HG03521 (cell line): ENCODE data around the gene POLR2A.

Source experiments
- ATAC-seq: cut with Tn5 transposase; IDR thresholded peaks from one replicate; pipeline ENCODE4 v1.9.1; 2021; ENCODE audit warnings: mild to moderate bottlenecking, moderate library complexity; ENCODE audit not compliant: unreplicated experiment

Gene POLR2A

DNA sequence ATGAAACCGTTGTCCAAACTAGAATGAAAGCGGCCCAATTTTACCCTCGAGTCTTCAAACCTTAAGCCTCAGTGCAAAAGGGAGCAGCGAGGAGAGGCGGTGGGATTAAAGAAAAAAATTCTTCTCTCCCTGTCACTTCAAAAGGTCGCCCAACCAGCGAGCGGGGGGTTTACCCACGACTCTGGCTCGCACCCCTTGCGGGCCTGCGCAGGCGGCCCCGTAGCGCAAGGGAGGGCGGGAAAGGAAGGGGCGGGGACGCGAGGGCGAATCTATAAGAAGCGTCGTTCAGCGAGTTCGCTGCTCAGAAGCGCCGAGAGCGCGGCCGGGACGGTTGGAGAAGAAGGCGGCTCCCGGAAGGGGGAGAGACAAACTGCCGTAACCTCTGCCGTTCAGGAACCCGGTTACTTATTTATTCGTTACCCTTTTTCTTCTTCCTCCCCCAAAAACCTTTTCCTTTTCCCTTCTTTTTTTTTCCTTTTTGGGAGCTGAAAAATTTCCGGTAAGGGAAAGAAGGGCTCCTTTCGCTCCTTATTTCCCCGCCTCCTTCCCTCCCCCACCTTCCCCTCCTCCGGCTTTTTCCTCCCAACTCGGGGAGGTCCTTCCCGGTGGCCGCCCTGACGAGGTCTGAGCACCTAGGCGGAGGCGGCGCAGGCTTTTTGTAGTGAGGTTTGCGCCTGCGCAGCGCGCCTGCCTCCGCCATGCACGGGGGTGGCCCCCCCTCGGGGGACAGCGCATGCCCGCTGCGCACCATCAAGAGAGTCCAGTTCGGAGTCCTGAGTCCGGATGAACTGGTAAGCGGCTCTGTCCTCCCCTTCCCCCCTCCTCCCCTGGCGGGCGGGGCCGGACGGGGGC lies at the start of gene POLR2A:
Gene POLR2A (plus strand): TSS at position 300 of the 852 bp plus-strand sequence.
- ATAC-seq = peak; percentile 60

DNA sequence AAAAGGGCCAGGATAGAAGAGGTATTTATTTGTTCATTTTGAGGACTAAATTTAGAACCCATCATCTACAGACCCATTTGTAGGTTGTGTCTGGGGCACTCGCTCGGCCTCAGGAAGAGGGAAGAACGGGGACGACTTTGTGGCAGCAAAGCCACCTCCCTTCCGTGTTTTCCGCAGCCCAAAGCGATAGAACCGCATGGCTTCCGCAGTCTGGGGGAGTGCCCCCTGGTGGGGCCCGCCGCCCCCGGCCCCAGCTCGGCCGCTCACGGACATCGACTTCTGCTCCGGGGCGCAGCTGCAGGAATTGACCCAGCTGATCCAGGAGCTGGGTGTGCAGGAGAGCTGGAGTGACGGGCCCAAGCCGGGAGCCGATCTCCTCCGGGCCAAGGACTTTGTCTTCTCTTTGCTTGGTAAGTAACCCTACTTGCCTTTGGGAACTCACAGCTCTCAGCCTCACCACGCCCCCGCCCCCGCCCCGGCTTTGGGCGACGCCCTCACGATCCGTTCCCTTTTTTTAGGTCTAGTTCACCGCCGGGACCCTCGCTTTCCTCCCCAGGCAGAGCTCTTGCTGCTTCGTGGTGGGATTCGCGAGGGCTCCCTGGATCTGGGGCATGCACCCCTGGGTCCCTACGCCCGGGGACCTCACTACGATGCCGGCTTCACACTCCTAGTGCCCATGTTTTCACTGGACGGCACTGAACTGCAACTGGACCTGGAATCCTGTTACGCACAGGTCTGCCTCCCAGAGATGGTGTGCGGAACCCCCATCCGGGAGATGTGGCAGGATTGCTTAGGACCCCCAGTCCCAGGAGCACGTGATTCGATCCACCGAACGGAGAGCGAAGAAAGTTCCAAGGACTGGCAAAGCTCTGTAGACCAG lies 48.2 kb upstream of the POLR2A start:
- peak; percentile 9 for ATAC-seq

DNA sequence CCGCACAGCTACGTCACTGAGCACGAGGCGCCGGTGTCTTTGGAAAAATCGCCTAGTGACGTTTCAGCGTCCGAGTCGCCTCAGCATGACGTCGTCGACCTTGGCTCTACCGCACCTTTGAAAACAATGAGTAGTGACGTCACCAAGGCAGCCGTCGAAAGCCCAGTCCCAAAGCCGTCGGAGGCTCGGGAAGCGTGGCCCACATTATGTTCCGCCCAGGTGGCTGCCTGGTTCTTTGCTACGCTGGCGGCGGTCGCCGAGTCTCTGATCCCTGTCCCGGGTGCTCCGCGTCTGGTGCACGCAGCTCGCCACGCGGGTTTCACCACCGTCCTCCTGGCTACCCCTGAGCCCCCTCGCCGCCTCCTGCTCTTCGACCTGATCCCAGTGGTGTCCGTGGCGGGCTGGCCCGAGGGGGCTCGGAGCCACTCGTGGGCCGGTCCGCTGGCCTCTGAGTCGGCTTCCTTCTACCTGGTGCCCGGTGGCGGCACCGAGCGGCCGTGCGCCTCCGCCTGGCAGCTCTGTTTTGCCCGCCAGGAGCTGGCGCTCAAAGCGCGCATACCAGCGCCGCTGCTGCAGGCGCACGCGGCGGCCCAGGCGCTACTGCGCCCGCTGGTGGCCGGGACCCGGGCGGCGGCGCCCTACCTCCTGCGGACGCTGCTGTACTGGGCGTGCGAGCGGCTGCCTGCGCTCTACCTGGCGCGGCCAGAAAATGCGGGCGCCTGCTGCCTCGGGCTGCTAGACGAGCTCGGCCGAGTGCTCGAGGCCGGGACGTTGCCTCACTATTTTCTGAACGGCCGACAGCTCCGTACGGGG lies 47.4 kb upstream of the POLR2A start:
- ATAC-seq = peak; percentile 35

DNA sequence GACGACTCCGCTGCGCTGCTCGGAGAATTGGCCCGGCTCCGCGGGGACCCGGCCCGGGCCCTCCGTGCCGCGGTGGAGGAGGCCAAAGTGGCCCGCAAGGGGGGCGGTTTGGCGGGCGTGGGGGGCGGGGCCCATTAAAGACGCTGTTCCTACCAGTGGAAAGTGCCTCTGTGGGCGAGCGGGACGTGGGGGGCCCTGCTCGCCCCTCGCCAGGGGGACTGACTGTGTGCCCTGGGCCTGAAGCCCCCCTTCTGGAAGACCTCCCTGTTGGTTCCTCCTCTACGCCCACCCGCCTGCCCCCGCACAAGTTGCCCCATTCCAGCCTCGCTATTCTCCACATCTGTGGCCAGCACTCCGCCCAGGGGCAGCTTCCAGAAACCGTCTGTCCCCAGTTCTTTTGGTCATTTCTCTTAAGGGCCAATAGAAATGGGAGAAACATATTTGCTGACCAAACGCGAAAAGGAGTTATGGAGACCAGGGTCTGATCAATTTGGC lies 46.8 kb upstream of the POLR2A start:
- no peak for ATAC-seq

DNA sequence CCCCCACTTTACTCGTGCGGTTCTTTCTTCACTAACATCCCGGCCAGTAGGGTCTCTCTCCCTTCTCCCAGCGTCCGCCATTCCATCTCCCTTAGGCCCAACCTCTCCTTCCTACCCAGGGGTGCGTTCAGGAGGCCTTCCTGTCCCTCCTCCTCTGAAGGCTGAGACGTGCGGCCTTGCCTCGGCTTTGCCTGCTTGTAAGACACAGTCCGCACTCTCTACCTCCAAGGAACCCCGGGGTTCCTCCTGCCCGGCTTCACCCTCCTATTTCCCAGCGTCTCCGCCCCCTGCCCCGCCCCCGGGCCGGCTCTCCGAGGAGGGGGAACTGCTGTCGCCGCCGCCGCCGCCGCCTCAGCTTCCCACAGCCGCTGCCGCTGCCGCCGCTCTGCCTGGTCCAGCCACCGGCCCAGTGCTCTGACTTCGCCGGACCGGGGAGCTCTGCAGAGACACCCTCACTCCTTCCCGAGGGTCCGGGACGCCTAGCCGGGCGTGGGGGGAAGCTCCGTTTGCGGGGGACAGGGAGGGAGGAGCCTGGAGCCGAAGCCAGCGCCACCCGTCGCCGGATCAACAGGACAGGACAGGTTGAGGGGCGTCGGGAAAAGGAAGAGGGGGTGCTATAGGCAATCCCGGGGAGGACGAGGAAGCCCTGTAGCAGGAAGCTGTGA lies 46.1 kb upstream of the POLR2A start:
- ATAC-seq = no peak

DNA sequence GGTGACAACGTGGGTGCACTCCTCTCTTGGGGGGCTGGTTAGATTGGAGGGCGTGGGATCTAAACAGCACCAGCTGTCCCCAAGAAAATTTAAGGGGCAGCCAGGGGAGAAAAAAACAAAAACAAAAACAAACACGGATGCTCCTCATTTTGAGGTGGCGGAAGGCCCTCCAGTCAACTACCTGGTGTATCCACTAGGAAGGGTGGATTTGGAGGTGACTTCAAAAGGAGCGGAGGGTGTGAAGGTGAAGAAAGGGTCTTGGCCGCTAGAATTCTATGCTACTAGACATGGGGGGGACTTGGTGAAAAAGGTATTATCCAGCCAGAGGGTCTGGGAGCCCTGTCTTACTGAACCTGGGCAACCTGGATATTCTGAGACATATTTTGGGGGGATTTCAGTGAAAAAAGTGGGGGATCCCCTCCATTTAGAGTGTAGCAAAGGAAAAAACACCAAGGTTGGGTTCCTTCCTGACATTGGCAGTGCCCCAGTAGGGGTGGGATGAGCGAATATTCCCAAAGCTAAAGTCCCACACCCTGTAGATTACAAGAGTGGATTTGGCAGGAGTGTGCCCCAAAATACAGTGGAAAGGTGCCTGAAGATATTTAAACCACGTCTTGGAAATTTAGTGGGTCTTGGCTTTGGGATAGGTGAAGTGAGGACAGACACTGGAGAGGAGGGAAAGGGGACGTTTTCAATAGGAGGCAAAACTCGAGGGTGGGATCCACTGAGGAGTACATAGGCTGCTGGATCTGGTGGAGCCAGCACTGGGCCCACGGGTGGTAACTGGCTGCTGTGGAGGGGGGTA lies 45.3 kb upstream of the POLR2A start:
- no peak for ATAC-seq

DNA sequence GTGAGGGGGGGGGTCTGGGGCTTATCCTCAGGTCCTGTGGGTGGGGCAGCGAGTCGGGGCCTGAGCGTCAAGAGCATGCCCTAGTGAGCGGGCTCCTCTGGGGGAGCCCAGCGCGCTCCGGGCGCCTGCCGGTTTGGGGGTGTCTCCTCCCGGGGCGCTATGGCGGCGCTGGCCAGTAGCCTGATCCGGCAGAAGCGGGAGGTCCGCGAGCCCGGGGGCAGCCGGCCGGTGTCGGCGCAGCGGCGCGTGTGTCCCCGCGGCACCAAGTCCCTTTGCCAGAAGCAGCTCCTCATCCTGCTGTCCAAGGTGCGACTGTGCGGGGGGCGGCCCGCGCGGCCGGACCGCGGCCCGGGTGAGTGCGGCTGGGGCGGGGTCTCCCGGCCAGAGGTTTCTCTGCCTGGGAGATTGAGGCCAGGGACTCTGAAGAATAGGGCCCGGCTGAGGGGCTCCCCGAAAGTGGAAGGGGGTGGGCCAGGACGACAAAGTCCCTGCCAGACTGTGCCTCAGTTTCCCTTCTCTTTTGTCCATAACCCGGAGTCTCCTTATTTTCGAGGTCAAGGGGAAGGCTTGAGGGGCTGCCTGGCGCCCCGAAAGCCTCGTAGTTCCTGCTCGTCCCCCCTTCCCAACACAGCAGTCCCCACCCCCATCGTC lies 44.6 kb upstream of the POLR2A start, which contains the start of gene FGF11:
Gene FGF11 (plus strand): TSS at position 51 of the 651 bp plus-strand sequence. CDS start 109 bp downstream, at position 160.
- no peak for ATAC-seq

DNA sequence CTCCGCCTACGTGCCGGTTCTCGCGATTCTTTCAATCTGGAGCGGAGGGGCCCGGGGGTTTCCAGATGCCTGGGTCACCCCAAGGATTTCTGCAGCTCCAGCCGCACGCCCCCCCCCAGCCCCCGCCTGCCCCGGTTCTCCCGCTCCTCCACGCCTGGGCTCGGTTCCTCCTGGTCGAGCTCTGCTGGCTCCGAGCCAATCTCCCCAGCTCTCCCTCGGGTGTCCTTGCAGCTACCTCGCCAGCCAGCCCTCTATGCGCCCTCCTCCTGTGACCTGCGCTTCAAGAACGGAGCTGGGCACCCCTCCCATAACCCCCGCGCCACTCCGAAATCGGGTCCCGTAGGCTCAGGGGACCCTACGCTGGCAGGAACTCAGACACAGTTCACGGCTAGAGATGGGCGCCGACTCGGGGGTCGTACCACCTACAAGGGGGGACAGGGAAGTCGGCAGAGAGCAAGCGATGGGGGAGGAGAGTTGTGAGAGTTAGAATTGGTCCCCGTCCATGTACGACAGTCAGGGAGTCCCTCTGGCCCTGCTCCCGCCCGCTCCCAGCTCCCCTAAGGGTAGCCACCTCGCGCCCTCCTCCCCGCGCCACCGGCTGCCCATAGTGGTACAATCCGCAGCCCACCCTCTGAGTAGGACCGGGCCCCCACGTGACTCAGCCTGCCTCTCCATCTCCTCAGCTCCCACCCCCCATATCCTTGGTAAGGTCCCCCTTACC lies 43.9 kb upstream of the POLR2A start:
- no peak for ATAC-seq

DNA sequence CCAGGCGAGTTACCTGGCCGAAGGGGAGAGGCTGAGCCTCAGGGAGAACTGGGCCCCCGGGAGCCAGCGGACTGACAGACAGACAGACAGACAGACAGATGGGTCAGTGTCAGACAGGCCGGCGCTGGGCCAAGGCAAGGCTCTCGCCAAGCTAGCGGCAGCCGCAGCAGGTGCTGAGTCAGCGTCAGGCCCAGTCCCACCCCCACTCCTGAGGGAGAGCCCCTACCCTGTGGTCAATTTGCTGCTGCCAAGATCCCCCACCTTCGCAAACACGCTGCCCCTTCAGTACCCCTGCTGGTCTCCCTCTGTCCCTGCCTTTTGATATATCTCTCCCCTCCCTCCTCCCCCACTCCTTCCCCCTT lies 43.4 kb upstream of the POLR2A start:
- no peak for ATAC-seq

DNA sequence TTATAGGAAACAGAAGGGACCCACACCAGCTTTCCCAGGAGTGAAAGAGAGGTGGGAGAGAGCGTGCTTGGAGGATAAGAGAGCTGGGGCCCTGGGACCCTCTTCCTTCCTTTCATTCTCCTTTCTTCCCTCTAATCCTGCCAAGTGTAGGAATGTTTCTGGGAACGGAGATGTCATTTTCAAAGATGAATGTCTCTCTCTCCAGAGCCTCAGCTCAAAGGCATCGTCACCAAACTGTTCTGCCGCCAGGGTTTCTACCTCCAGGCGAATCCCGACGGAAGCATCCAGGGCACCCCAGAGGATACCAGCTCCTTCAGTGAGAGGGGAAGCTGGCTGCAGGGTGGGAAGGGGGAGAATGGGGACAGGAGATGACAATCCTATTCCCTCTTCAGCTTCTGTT lies 42.9 kb upstream of the POLR2A start:
- no peak for ATAC-seq

DNA sequence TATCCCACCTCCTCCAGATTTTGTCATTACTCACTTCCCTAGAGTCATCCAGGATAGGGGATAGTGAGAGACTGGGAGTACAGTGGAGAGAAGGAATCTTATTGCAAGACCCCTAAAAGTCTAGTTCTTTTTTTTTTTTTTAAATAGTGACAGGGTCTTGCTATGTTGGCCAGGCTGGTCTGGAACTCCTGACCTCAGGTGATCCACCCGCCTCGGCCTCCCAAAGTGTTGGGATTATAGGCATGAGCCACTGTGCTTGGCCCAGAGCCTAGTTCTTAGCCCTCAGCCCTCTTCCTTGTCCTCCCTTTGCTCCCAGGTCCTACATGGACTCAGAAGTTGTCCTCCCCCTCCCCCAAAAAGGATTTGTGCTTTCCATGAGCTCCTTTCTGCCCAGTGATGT lies 42.0 kb upstream of the POLR2A start:
- ATAC-seq = no peak

DNA sequence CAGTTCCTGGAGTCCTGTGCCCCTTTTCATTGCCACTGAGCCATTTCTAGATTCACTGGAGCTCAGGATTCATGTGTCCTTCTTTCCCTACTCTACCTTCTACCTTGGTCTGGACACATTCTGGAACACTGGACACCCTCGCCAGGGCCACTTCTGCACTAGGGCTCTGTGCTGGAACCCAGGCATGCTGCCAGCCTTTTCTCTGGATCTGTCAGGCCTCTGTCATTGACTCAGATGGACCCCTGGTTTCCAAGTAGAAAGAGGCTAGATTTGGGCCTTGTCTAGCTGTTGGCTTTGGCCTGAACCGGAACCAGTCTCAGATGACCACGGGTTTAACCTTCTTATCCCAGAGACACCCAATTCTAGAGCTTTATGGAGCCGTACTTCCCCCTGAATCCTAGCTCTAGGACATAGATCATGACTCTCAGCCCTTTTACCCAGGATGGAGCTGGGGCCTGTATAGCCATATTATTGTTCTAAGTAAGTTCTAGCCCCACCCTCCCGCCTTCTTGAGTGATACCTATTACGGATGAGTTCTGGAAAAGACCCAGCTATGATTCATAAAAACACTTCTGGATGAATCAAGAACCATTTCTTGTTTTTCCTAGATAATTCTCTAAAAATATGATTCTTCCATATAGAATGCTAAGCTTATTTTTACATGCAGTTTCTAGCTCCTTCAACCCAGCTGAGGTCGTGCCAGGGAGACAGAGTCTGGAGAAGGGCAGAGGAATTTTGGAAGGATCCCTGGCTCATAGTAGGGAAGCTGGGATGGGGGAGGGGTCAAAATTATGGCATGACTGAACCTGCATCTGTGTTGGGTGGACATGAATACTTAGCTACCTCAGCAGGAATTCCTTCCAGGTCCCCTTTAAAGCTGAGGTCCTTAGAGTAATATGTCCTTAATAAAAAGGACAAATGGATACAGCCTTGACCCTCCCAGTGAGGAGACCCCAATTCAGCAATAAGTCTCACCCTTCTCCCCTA lies 40.4 kb upstream of the POLR2A start:
- no peak for ATAC-seq

DNA sequence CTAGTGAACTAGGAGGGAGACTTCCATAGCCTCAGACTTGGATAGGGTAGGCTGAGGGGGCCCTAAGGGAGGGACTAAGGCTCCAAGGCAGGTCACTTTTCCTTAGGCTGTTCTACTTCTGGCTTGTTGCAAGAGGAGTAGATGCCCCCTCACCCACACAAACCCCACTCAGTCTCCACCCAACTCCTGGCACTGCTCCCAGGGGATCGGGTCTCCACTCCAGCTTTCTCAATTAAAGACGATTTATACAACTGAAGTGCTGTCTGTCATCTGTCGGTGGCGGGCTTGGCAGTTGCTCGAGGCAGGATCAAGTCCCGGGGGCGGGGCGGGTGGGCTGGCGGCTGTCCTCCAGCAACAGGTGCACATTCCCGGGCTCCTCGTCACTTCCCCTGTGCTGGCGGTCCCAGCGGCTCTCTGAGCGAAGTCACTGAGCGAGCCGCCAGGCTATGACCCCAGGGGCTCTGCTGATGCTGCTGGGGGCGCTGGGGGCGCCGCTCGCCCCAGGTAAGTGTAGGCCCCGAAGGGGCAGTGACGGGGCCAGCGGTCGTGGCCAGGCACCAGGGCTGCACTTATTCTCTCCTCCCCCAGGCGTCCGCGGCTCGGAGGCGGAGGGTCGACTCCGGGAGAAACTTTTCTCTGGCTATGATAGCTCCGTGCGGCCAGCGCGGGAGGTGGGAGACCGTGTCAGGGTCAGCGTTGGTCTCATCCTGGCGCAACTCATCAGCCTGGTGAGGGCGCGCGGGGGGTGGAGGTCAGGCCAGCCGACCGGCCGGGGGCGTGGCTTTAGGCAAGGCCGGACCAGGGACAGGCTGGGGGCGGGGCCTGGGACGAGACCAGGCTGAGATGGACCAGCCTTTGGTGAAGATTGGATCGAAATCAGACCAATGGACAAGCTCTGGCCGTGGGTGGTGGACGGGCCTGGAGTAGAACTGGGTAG lies 39.2 kb upstream of the POLR2A start, which contains the start of gene CHRNB1:
Gene CHRNB1 (plus strand): TSS at position 380 of the 937 bp plus-strand sequence. CDS start 67 bp downstream, at position 447.
- ATAC-seq = no peak

DNA sequence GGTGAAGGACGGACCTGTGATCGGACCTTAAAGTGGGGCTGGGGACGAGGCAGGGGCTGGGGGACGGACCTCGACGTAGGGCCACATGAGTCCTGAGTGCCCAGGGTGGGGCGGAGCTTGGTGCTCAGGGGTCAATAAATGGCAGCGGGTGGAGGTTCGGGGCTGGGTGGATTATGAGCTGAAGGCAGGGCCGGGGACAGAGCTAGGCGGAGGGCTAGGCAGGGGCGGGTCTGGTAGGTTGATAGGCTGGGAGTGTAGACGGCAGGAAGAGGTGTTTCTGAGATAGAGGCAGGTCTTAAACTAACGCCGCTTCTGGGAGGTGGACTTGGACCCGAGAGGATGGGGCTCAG lies 38.6 kb upstream of the POLR2A start:
- ATAC-seq = no peak

DNA sequence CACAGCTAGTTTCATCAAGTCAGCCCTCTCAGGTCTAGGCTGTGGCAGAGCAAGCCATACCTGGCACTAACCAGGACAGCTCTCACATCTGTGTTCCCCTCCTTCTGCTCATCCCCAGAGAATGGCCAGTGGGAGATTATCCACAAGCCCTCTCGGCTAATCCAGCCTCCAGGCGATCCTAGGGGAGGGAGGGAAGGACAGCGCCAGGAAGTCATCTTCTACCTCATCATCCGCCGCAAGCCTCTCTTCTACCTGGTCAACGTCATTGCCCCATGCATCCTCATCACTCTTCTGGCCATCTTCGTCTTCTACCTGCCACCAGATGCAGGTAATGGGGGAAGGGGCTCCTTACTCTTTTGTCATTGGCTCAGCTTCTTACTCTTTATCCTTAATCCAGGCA lies 35.7 kb upstream of the POLR2A start:
- no peak for ATAC-seq

DNA sequence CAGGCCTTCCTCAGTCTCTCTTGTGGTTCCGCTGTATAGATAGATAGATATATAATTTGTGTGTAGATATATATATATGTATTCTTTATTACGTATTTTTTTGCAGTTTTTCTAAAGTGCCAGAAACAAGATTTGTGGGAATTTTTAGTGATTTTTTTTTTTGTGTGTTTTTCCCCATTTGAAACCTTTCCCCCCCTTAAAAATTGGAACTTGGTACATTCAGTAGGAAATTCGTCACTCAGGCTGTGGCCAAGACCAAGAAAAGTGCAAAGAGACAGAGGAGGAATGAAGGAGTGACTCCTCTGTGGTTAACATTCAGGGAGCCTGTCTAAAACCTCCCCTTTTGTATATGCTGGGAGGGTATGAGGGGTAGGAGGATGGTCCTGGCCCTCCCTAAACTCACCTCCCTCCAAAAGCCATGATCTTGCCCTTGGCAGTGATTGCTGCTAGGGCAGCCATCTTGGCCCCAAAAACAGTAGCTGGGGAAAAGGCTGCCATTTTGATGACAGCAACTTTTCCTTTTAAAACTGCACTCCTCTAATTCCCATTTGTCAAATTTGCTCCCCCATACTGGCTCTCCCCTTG lies 24.1 kb upstream of the POLR2A start:
- no peak for ATAC-seq
